ENCODE results near the gene ZSCAN9. TPM values are rescaled to one million over a fixed set of nuclear protein-coding genes. Genes with fewer than 3 reads are reported as not detected.

ZSCAN9 gene
- total RNA-seq, 4 donors from 2014 or later, result 2.3 to 9.4 (median 4.3) TPM

GRCh38 chr6:28209753-28210535, 15.1 kb upstream of the ZSCAN9 start:
- TF ChIP-seq POLR2A (IDR thresholded peaks at IDR 0.05) (no peak), CTCF (IDR thresholded peaks at IDR 0.05) (no peak)
- WGBS, 2 donors, result 38 to 42% methylated on average over 7 of the region's 7 CpGs
- intact Hi-C loops (cut with DNase I; ENCODE audit: low total_unique reads), result no loop called here
- no peak overlapping the region for H3K4me3 ChIP-seq (ENCODE audit: low read depth, poor library complexity, severe bottlenecking)
- no peak for DNase-seq (ENCODE audit: low spot score in 2 of 2)

- 13 to 15% methylated on average over 16 of the region's 16 CpGs for WGBS, 2 donors
Measured at GRCh38 chr6:28211840-28212509, 13.1 kb upstream of the ZSCAN9 start.

GRCh38 chr6:28212510-28213212, 12.4 kb upstream of the ZSCAN9 start:
- DNase-seq (ENCODE audit: low spot score in 2 of 2), result no peak
- 1 to 2% methylated on average over 21 of the region's 21 CpGs for WGBS, 2 donors
- TF ChIP-seq CTCF (IDR thresholded peaks at IDR 0.05) (no peak), POLR2A (IDR thresholded peaks at IDR 0.05) (no peak)
- H3K4me3 ChIP-seq (ENCODE audit: low read depth, poor library complexity, severe bottlenecking), result no peak overlapping the region
- intact Hi-C loops (cut with DNase I; ENCODE audit: low total_unique reads), result no loop called here

More at GRCh38 chr6:28211840-28212509, 13.1 kb upstream of the ZSCAN9 start:
- DNase-seq (ENCODE audit: low spot score in 2 of 2), result no peak
- no peak overlapping the region for H3K4me3 ChIP-seq (ENCODE audit: low read depth, poor library complexity, severe bottlenecking)
- intact Hi-C loops (cut with DNase I; ENCODE audit: low total_unique reads), result no loop called here
- no peak for TF ChIP-seq CTCF (IDR thresholded peaks at IDR 0.05)
- TF ChIP-seq POLR2A (IDR thresholded peaks at IDR 0.05), result no peak

GRCh38 chr6:28213213-28213523, 11.9 kb upstream of the ZSCAN9 start:
- no peak for DNase-seq (ENCODE audit: low spot score in 2 of 2)
- TF ChIP-seq POLR2A (IDR thresholded peaks at IDR 0.05), result no peak
- TF ChIP-seq CTCF (IDR thresholded peaks at IDR 0.05), result no peak
- no peak overlapping the region for H3K4me3 ChIP-seq (ENCODE audit: low read depth, poor library complexity, severe bottlenecking)
- intact Hi-C loops (cut with DNase I; ENCODE audit: low total_unique reads), result no loop called here
- 14 to 20% methylated on average over 2 of the region's 2 CpGs for whole genome bisulfite sequencing, 2 donors

GRCh38 chr6:28215425-28215824, 9.7 kb upstream of the ZSCAN9 start:
- WGBS, 2 donors, result 41 to 47% methylated on average over 8 of the region's 8 CpGs
- no peak for DNase-seq (ENCODE audit: low spot score in 2 of 2)
- H3K4me3 ChIP-seq (ENCODE audit: low read depth, poor library complexity, severe bottlenecking), result no peak overlapping the region
- intact Hi-C loops (cut with DNase I; ENCODE audit: low total_unique reads), result no loop called here
- TF ChIP-seq CTCF (IDR thresholded peaks at IDR 0.05), result no peak
- TF ChIP-seq POLR2A (IDR thresholded peaks at IDR 0.05), result no peak
